ENCODE measurements around the gene APOH. TPM values are rescaled to one million over a fixed set of nuclear protein-coding genes. Genes with fewer than 3 reads are reported as not detected.

APOH gene
- total RNA-seq, 6 donors from 2014 or later = 1.3 to 14.2 (median 8.4) TPM; not detected in 1

GRCh38 chr17:66222798-66223350, 6.3 kb downstream of the APOH start:
- H3K27me3 ChIP-seq = no peaks in the 10 kb centered on the region
- no peak overlapping the region for H3K27ac ChIP-seq
- no peak for TF ChIP-seq EP300 (IDR thresholded peaks at IDR 0.05)
- no peak for TF ChIP-seq CTCF (IDR thresholded peaks at IDR 0.05)
- no peak for TF ChIP-seq POLR2AphosphoS5 (IDR thresholded peaks at IDR 0.05)
- no peak for TF ChIP-seq POLR2A (IDR thresholded peaks at IDR 0.05)
- DNase-seq (no peak), ATAC-seq (ENCODE audit: low FRiP score in 2 of 2) (no peak)
- no peaks in the 10 kb centered on the region for H3K4me1 ChIP-seq
- 78 to 91% methylated on average over 5 of the region's 5 CpGs for WGBS, 2 donors
- no peaks in the 10 kb centered on the region for H3K36me3 ChIP-seq
- H3K4me3 ChIP-seq = no peak overlapping the region
- no peaks in the 10 kb centered on the region for H3K9me3 ChIP-seq

- 84 to 90% methylated on average over 11 of the region's 11 CpGs for WGBS, 2 donors
- TF ChIP-seq POLR2AphosphoS5 (IDR thresholded peaks at IDR 0.05) (no peak), CTCF (IDR thresholded peaks at IDR 0.05) (no peak), EP300 (IDR thresholded peaks at IDR 0.05) (no peak), POLR2A (IDR thresholded peaks at IDR 0.05) (no peak)
Observed at GRCh38 chr17:66221755-66222530, 7.3 kb downstream of the APOH start.

GRCh38 chr17:66221343-66221742, 7.9 kb downstream of the APOH start:
- Histone ChIP-seq H3K36me3 (no peaks in the 10 kb centered on the region), H3K27ac (no peak overlapping the region), H3K4me1 (no peaks in the 10 kb centered on the region), H3K27me3 (no peaks in the 10 kb centered on the region), H3K9me3 (no peaks in the 10 kb centered on the region), H3K4me3 (no peak overlapping the region)
- no peak for ATAC-seq (ENCODE audit: low FRiP score in 2 of 2)
- no peak for DNase-seq
- TF ChIP-seq POLR2AphosphoS5 (IDR thresholded peaks at IDR 0.05) (no peak), CTCF (IDR thresholded peaks at IDR 0.05) (no peak), EP300 (IDR thresholded peaks at IDR 0.05) (no peak), POLR2A (IDR thresholded peaks at IDR 0.05) (no peak)

More at GRCh38 chr17:66221755-66222530, 7.3 kb downstream of the APOH start:
- Histone ChIP-seq H3K27me3 (no peaks in the 10 kb centered on the region), H3K27ac (no peak overlapping the region), H3K4me1 (no peaks in the 10 kb centered on the region), H3K36me3 (no peaks in the 10 kb centered on the region), H3K9me3 (no peaks in the 10 kb centered on the region), H3K4me3 (no peak overlapping the region)
- no peak for DNase-seq
- no peak for ATAC-seq (ENCODE audit: low FRiP score in 2 of 2)

GRCh38 chr17:66220079-66220835, 9.0 kb downstream of the APOH start:
- DNase-seq (no peak), ATAC-seq (ENCODE audit: low FRiP score in 2 of 2) (no peak)
- WGBS, 2 donors = 88 to 91% methylated on average over 8 of the region's 8 CpGs
- no peaks in the 10 kb centered on the region for H3K4me1 ChIP-seq
- no peak overlapping the region for H3K4me3 ChIP-seq
- no peaks in the 10 kb centered on the region for H3K27me3 ChIP-seq
- no peaks in the 10 kb centered on the region for H3K36me3 ChIP-seq
- TF ChIP-seq POLR2A (IDR thresholded peaks at IDR 0.05) (no peak), CTCF (IDR thresholded peaks at IDR 0.05) (no peak), EP300 (IDR thresholded peaks at IDR 0.05) (no peak), POLR2AphosphoS5 (IDR thresholded peaks at IDR 0.05) (no peak)
- H3K27ac ChIP-seq = no peak overlapping the region
- H3K9me3 ChIP-seq = no peaks in the 10 kb centered on the region

Measured in upper lobe of left lung (tissue), 6 donors.